Activated B cell treated with CpG ODN at 0.5 μM for 24 hours (primary cell): Measurements from ENCODE around the gene ALDH1A1. TPM values are rescaled to one million over a fixed set of nuclear protein-coding genes. Genes with fewer than 3 reads are reported as not detected.

Experiments
- ATAC-seq: fragments of 200-7000 bp; cut with Tn5 transposase; one replicate; pipeline ENCODE4 v1.10.0; 2021; ENCODE audit warnings: low read depth, mild to moderate bottlenecking, moderate library complexity
- CTCF ChIA-PET: fragments of 350-600 bp; sonication (Branson Sonifier 250); formaldehyde crosslinking; loops from one replicate; lab custom pipeline; 2021; ENCODE audit warnings: antibody characterized with exemption; lab: Charles Lee
- POLR2A ChIA-PET: fragments of 350-600 bp; sonication (Branson Sonifier 250); formaldehyde crosslinking; loops from one replicate; lab custom pipeline; 2021; ENCODE audit warnings: antibody characterized with exemption; lab: Charles Lee
- DNase-seq: peaks from one replicate; pipeline ENCODE4 v3.0.0; 2022
- H3K27ac Mint-ChIP-seq: one replicate; pipeline ENCODE4 v1.8.0; 2020; ENCODE audit warnings: mixed read lengths
- H3K27me3 Mint-ChIP-seq: one replicate; pipeline ENCODE4 v1.8.0; 2021; ENCODE audit warnings: mixed read lengths
- H3K36me3 Mint-ChIP-seq: one replicate; pipeline ENCODE4 v1.8.0; 2021; ENCODE audit warnings: low read depth, mixed read lengths
- H3K4me1 Mint-ChIP-seq: one replicate; pipeline ENCODE4 v1.8.0; 2021; ENCODE audit warnings: mixed read lengths
- H3K4me3 Mint-ChIP-seq: one replicate; pipeline ENCODE4 v1.8.0; 2020; ENCODE audit warnings: mild to moderate bottlenecking, mixed read lengths
- H3K9me3 Mint-ChIP-seq: one replicate; pipeline ENCODE4 v1.8.0; 2020; ENCODE audit warnings: mixed read lengths
- CTCF ChIP-seq: fragments of 200-600 bp; IDR thresholded peaks from one replicate; pipeline ENCODE4 v1.8.0; 2022; ENCODE audit warnings: antibody characterized with exemption, mild to moderate bottlenecking
- intact Hi-C: fragments of 100-400 bp; cut with micrococcal nuclease; formaldehyde crosslinking; loops from one replicate; pipeline ENCODE4 v1.15.1; 2024
- total RNA-seq: library from RNA; stranded (reverse); gene quantifications from 2 replicates; pipeline ENCODE4 v1.2.3, GENCODE V29; 2022

Gene ALDH1A1
- total RNA-seq, 1 donor from 2014 or later = not detected

- no peak for TF ChIP-seq CTCF
- no peaks in the 10 kb centered on the region for H3K4me1 Mint-ChIP-seq
- no peaks in the 10 kb centered on the region for H3K27me3 Mint-ChIP-seq
- no peaks in the 10 kb centered on the region for H3K36me3 Mint-ChIP-seq
- no peak overlapping the region for H3K4me3 Mint-ChIP-seq
- ChIA-PET CTCF (no interaction called here), POLR2A (no interaction called here)
- intact Hi-C loops = no loop called here
- no peaks in the 10 kb centered on the region for H3K9me3 Mint-ChIP-seq
- H3K27ac Mint-ChIP-seq = no peak overlapping the region
- DNase-seq (no peak), ATAC-seq (no peak)
These were observed 16.6 kb downstream of the ALDH1A1 start for GRCh38 chr9:72936266-72936665.

- POLR2A ChIA-PET = no interaction called here
- H3K36me3 Mint-ChIP-seq = no peaks in the 10 kb centered on the region
- intact Hi-C loops = no loop called here
- ATAC-seq (no peak), DNase-seq (no peak)
- no peaks in the 10 kb centered on the region for H3K27me3 Mint-ChIP-seq
- no peaks in the 10 kb centered on the region for H3K4me1 Mint-ChIP-seq
- TF ChIP-seq CTCF = no peak
- no peak overlapping the region for H3K27ac Mint-ChIP-seq
- H3K4me3 Mint-ChIP-seq = no peak overlapping the region
- H3K9me3 Mint-ChIP-seq = no peaks in the 10 kb centered on the region
- CTCF ChIA-PET = no interaction called here
These were observed 17.3 kb downstream of the ALDH1A1 start for GRCh38 chr9:72935595-72935994.

GRCh38 chr9:72933730-72934665, 18.9 kb downstream of the ALDH1A1 start:
- CTCF ChIA-PET = no interaction called here
- DNase-seq (no peak), ATAC-seq (no peak)
- H3K36me3 Mint-ChIP-seq = no peaks in the 10 kb centered on the region
- no peak overlapping the region for H3K27ac Mint-ChIP-seq
- no peaks in the 10 kb centered on the region for H3K4me1 Mint-ChIP-seq
- H3K27me3 Mint-ChIP-seq = no peaks in the 10 kb centered on the region
- intact Hi-C loops = no loop called here
- POLR2A ChIA-PET = no interaction called here
- no peaks in the 10 kb centered on the region for H3K9me3 Mint-ChIP-seq
- TF ChIP-seq CTCF = no peak
- no peak overlapping the region for H3K4me3 Mint-ChIP-seq

- DNase-seq = no peak
- Mint-ChIP-seq H3K27ac (no peak overlapping the region), H3K9me3 (no peaks in the 10 kb centered on the region), H3K4me1 (no peaks in the 10 kb centered on the region), H3K27me3 (no peaks in the 10 kb centered on the region), H3K36me3 (no peaks in the 10 kb centered on the region), H3K4me3 (no peak overlapping the region)
- intact Hi-C loops = no loop called here
- POLR2A ChIA-PET = no interaction called here
- ATAC-seq = no peak
- TF ChIP-seq CTCF = no peak
- CTCF ChIA-PET = no interaction called here
These were observed 20.2 kb downstream of the ALDH1A1 start for GRCh38 chr9:72932619-72933018.

GRCh38 chr9:72931897-72932296, 21.0 kb downstream of the ALDH1A1 start:
- Mint-ChIP-seq H3K27me3 (no peaks in the 10 kb centered on the region), H3K27ac (no peak overlapping the region), H3K9me3 (no peaks in the 10 kb centered on the region), H3K36me3 (no peaks in the 10 kb centered on the region), H3K4me1 (no peaks in the 10 kb centered on the region), H3K4me3 (no peak overlapping the region)
- ATAC-seq = no peak
- ChIA-PET POLR2A (no interaction called here), CTCF (no interaction called here)
- no peak for DNase-seq
- no peak for TF ChIP-seq CTCF
- intact Hi-C loops = no loop called here
